ENCODE results near the gene FLRT2.

The FLRT2 gene

GRCh38 chr14:85596562-85596961, 66.6 kb downstream of the FLRT2 start:
- DNase-seq (ENCODE audit: low read depth in 2 of 2) = no peak

- DNase-seq (ENCODE audit: low read depth in 2 of 2) = peak; percentile 26 to 36
These were observed 67.8 kb downstream of the FLRT2 start for GRCh38 chr14:85597701-85598100.

GRCh38 chr14:85599939-85600338, 70.0 kb downstream of the FLRT2 start:
- peak; percentile 24 to 25 for DNase-seq (ENCODE audit: low read depth in 2 of 2)

- DNase-seq (ENCODE audit: low read depth in 2 of 2) = no peak
These were observed 71.3 kb downstream of the FLRT2 start for GRCh38 chr14:85601246-85601645.

GRCh38 chr14:85601690-85602089, 71.7 kb downstream of the FLRT2 start:
- no peak for DNase-seq (ENCODE audit: low read depth in 2 of 2)

GRCh38 chr14:85602345-85602744, 72.4 kb downstream of the FLRT2 start:
- DNase-seq (ENCODE audit: low read depth in 2 of 2) = no peak

GRCh38 chr14:85604021-85604420, 74.1 kb downstream of the FLRT2 start:
- DNase-seq (ENCODE audit: low read depth in 2 of 2) = no peak

- no peak for DNase-seq (ENCODE audit: low read depth in 2 of 2)
These were observed 74.8 kb downstream of the FLRT2 start for GRCh38 chr14:85604714-85605113.

GRCh38 chr14:85607651-85608081, 77.7 kb downstream of the FLRT2 start:
- peak; percentile 76 to 81 for DNase-seq (ENCODE audit: low read depth in 2 of 2)

- DNase-seq (ENCODE audit: low read depth in 2 of 2) = no peak
These were observed 83.6 kb downstream of the FLRT2 start for GRCh38 chr14:85613496-85613895.

GRCh38 chr14:85616386-85616885, 86.5 kb downstream of the FLRT2 start:
- no peak for DNase-seq (ENCODE audit: low read depth in 2 of 2)

- no peak for DNase-seq (ENCODE audit: low read depth in 2 of 2)
These were observed 86.9 kb downstream of the FLRT2 start for GRCh38 chr14:85616886-85617285.

GRCh38 chr14:85617791-85618190, 87.8 kb downstream of the FLRT2 start:
- no peak for DNase-seq (ENCODE audit: low read depth in 2 of 2)

- no peak for DNase-seq (ENCODE audit: low read depth in 2 of 2)
These were observed 88.4 kb downstream of the FLRT2 start for GRCh38 chr14:85618390-85618789.

- DNase-seq (ENCODE audit: low read depth in 2 of 2) = no peak
These were observed 89.0 kb downstream of the FLRT2 start for GRCh38 chr14:85618978-85619377.

GRCh38 chr14:85619851-85620250, 89.9 kb downstream of the FLRT2 start:
- DNase-seq (ENCODE audit: low read depth in 2 of 2) = no peak

- DNase-seq (ENCODE audit: low read depth in 2 of 2) = no peak
These were observed 91.0 kb downstream of the FLRT2 start for GRCh38 chr14:85620947-85621346.

GRCh38 chr14:85622106-85622505, 92.2 kb downstream of the FLRT2 start:
- DNase-seq (ENCODE audit: low read depth in 2 of 2) = no peak

- no peak for DNase-seq (ENCODE audit: low read depth in 2 of 2)
These were observed 93.2 kb downstream of the FLRT2 start for GRCh38 chr14:85622986-85623685.

- DNase-seq (ENCODE audit: low read depth in 2 of 2) = no peak
These were observed 96.1 kb downstream of the FLRT2 start for GRCh38 chr14:85625925-85626585.

- no peak for DNase-seq (ENCODE audit: low read depth in 2 of 2)
These were observed 104.3 kb downstream of the FLRT2 start for GRCh38 chr14:85634205-85634604.

GRCh38 chr14:85644211-85644610, 114.3 kb downstream of the FLRT2 start:
- no peak for DNase-seq (ENCODE audit: low read depth in 2 of 2)

GRCh38 chr14:85653029-85653428, 123.1 kb downstream of the FLRT2 start:
- no peak for DNase-seq (ENCODE audit: low read depth in 2 of 2)

Data from fibroblast of skin of left quadriceps (primary cell).